Activated naive CD4-positive, alpha-beta T cell treated with anti-CD3 and anti-CD28 coated beads, Interleukin-2, amount 50 U/mL, for 16 hours (primary cell): Measurements from ENCODE around the gene WNT10A.
A peak's percentile ranks its signal among the peaks of the same experiment; 100 is the strongest.

Experiments used
- DNase-seq: peaks from one replicate; pipeline ENCODE4 v3.0.0-alpha.2; 2020

The WNT10A gene

DNA sequence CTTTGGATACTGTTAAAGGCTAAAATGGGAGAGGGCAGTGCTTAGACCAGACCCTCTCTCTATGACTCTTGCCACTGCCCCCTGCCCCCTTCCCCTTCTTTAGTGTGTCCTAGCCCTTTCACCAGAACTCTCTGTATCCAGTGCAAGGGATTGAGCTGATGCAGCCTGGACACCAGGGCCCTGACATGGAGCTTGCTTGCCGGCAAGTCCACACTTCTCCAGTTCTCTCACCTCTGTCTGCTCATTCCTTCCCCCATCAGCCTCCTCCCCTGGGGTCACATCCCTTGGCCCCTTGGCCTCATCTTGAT is 22.6 kb upstream of the WNT10A start:
- DNase-seq, result no peak

DNA sequence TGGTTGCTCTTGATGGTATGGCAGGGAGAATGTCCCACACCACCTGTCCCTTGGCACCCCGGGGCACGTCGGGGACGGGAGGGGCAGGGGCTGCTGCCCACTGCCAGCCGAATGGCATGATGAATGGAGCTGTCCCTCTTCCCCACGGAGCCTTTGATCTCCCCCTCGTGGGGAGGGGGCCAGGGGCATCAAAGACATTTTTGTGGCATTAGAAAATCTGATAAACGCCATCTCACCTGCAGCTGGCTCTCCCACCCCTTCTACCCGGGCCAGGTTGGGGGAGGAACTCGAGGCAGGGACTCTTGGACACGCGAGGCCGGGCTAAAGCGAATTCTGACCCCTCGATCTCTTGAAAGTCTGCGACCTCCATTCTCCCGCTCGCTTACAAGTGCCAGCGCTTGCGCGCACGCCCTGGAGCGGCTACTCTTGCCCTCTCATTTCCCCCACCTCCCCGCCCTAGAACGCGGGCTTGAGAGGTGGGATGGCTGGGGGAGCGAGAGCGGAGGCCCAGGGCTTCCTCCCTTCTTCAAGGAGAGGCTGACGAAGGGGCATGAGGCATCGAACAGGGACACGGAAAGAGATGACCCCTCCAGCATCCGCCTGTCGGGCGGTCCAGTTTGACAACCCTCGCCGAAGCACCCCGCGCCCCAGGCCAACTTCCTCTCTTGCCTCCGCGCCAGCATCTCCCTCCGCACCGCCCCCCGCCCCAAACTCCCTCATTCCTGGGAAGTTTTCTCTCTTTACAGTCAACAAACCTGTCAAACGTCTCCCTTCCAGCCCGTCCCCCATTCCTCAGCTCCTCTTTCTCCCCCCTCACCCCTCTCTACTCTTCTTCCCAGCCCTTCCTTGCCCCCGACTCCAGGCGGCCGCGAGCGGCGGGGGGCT is 21.7 kb upstream of the WNT10A start:
- no peak for DNase-seq

DNA sequence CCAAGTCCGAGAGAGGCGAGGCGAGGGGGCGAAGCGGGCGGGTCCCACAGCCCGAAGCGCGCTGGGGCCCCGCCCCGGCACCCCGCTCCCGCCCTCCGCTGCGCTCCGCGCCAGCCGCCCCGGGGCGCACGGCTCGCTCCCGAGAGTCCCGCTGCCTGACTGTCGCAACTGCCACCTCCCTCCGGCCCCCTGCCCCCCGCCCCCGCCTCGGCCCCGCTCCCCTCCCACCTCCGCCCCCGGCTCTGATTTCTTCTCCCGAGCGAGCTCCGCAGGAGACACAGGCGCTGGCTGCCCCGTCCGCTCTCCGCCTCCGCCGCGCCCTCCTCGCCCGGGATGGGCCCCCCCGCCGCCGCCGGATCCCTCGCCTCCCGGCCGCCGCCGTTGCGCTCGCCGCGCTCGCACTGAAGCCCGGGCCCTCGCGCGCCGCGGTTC is 21.1 kb upstream of the WNT10A start, which contains the start of gene WNT6:
WNT6 (plus strand) TSS at position 250 of the 432 bp plus-strand sequence. CDS start 233 bp downstream, outside the sequence.
- DNase-seq, result no peak

DNA sequence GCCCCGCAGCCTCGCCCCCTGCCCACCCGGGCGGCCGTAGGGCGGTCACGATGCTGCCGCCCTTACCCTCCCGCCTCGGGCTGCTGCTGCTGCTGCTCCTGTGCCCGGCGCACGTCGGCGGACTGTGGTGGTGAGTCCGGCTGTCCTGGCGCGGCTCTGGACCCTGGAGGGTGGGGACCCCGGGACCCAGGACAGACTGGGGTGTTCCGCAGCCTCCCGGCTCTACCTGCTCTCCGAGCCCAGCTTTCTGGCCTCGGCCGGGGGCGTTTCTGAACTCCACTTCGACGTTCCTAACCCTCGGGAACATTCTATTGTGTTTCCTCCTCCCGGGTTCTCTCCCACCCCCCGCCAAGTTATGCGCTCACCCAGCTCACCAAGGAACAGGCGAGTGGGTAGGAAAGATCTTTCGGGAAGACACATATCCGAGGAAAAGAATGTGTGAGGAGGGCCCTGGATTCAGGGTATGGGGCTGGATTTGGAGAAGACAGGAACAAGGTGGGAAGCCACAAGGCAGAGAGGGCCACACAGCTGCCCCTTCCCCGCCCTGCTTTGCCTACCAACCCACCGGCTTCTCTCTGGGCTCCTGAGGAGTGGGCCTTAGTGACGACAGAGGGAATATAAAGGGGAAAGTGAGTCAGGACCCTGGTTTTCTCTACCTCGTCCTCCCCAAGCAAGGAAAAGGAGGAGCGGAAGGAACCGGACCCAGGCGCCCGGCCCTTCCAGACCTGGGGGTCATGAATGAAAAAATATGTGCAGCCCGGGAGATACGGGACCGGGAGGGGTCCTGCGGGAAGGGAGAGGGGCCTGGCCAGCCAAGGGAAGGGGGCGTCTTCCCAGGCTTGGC is 20.4 kb upstream of the WNT10A start:
- DNase-seq, result no peak

DNA sequence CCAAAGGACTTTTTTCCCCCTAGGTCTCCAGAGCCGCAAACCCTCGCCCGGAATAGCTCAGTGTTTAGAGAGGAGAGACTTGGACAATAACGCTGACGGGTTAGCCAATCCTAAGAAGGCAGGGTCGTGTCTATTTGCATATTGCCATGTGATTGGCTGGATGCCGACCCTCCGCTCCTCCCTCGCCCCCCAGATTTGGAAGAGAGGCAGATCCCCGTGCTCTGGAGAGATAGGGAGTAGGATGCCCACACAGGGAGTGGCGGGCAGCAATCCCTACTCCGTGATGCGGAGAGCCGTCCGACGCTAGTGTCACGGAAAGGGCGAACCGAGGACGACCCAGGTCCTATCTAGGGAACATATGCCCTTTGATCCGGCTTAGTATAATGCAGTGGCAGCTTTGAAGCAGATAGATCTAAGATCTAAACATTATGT is 19.7 kb upstream of the WNT10A start:
- no peak for DNase-seq

DNA sequence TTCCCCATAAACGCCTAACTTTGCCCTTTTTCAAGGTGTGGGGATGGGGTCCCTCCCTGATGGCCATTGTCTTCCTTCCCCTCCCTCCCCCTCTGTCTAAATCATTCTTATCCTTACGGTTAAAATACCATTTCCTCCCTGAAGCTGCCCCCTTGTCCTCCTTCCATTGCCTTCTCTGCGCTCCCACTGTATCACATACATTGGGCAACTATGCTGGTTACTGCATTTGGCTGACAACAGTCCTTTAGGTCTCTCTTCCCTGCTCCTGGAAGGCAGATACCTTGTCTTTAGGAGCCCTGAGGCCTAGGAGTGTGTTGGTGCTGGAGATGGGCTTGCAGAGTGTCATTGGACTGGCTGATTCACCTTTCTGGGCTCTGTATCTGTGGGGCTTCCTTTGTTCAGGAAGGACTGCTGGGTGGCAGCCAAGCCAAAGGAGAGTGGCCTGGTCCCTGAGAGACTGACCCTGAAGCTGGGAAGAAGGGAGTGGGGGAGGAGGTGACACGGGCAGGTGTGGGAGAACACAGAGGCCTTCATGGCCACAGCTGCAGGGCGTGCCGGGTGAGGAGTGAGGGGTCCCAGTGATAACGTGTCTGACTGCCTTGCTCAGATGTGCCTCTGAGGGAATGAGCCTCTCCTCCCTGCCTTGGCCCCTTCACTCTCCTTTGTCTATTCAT is 18.9 kb upstream of the WNT10A start:
- no peak for DNase-seq

DNA sequence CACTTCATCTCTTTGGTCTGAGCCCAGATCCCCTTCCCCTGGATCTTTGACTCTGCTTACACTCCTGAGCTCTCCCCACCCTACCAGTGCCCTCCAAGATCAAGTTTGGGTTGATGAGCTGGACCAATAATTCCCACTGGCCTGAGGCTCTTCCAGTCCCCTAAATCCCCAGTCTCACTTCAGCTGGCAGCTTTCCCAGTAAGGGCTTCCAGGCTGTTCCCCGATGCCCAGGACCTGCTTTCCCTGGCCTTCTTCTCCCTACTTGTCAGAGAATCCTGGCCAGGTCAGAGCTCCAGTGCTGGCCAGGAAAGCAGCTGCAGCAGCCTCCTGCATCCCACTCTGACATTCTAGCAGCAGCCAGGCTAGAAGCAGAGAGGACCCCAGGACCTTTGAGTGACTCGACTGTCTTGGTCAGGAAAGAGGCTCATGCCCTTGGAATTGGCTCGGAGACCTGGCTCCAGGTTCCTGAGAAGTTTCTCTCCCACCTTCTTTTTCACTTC is 17.6 kb upstream of the WNT10A start:
- DNase-seq, result no peak

DNA sequence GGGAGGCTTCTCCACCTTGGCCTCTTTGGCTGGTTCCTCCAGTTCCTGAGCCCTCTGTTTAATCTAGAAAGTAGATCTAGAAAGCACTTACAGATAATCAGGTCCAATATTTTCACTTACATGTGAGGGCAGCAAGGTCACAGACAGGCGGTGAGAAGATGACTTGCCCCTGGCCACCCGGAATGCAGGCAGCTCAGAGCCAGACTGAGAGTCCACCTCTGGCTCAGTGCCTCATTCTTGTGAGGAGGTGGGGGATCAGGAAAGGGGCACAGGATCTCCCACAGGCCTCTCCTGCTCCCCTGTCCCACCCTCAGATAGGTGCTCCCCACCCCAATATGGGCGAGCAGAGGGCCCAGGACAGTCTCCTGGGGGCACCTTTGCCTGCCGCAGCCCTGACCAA is 15.3 kb upstream of the WNT10A start:
- DNase-seq, result no peak

DNA sequence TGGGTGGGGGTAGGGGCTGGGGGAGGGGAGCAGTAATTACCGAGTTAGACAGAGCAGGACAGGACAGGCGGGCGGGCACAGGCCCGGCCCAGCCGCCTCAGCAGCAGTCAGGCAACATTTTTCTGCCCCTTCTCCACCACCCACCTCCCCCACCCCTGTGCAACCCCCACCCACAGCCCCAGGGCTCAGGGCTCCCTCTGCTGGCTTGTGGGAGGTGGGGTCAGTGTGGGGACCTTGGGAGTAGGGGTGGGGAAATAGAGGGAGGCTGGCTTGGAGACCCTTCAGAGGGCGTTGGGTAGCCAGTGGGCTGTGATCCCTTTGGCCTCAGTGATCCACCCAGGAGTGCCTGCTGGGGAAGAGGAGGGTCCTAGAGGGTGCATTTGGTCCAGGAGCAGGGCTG is 14.7 kb upstream of the WNT10A start:
- no peak for DNase-seq

DNA sequence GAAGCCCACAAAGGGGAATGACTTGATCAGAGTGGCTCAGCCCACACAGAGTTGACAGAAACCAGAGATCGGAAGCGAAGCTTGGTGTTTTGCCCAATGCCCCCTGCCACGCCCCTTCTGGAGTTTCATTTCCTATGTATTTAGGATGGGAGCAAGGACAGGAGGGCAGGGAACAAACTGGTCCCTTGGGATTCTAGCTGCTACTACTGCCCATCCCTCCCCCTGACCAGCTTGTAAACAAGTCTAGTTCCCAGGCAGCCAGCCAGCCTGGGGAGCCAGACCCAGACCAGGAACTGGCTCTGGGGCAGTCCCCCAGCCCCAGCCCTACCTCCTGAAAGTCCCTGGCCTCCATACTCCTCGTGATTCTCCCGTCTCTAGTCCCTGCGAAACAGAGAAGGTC is 12.8 kb upstream of the WNT10A start:
- DNase-seq, result no peak

DNA sequence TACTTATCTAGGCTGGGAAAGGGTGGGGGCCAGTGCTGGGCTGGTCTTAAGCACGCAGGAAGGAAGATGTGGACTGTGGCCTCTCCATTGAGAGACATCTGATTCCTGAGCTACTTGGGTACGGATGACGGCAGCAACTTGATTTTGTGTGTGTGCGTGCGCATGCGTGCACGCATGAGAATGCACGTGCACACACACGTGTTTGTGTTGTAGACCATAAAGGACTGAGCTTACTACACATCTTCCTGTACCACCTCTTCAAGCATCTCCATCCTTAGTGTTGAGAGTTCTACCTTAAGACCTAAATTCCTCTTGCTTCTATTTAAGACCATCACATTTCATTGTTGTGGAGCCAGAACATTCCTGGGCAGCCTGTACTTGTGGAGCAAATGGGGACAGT is 11.6 kb upstream of the WNT10A start:
- DNase-seq, result no peak

DNA sequence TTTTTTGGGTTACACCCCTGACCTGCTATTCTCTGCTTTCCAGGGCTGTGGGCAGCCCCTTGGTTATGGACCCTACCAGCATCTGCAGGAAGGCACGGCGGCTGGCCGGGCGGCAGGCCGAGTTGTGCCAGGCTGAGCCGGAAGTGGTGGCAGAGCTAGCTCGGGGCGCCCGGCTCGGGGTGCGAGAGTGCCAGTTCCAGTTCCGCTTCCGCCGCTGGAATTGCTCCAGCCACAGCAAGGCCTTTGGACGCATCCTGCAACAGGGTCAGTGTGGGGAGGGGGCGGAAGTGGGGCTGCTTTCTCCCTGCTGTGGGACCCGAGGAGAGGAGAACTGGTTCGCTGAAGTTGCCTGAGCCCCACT is 9.7 kb upstream of the WNT10A start:
- no peak for DNase-seq

DNA sequence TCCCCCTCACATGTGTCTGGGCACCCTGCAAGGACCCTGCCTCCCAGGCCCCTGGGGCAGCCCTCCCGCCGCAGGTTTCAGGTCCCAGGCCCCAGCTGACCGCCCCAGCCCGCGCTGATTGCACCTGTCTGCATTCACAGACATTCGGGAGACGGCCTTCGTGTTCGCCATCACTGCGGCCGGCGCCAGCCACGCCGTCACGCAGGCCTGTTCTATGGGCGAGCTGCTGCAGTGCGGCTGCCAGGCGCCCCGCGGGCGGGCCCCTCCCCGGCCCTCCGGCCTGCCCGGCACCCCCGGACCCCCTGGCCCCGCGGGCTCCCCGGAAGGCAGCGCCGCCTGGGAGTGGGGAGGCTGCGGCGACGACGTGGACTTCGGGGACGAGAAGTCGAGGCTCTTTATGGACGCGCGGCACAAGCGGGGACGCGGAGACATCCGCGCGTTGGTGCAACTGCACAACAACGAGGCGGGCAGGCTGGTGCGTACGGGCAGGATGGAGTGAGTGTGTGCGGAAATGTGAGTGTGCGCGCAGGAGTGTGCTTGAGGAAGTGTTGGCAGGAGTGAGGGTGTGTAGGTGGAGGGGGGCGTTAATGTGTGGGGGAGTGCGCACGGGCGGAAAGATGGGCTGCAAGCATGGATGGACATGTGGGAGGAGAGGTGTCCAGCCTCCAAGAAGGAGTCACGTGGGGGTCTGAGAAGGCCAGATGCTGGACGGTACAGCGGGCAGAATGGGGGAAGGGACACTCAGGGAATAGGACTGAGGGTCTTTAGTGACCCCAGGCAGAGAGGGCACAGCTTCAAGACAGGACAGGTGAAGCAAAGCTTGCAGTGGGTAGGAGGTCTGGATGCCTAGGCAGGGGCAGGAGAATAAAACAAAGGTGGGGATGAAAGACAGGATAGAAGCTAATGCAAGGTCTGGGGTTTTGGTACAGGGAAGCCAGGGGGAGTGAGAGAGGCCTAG is 9.0 kb upstream of the WNT10A start:
- peak; percentile 42 for DNase-seq

DNA sequence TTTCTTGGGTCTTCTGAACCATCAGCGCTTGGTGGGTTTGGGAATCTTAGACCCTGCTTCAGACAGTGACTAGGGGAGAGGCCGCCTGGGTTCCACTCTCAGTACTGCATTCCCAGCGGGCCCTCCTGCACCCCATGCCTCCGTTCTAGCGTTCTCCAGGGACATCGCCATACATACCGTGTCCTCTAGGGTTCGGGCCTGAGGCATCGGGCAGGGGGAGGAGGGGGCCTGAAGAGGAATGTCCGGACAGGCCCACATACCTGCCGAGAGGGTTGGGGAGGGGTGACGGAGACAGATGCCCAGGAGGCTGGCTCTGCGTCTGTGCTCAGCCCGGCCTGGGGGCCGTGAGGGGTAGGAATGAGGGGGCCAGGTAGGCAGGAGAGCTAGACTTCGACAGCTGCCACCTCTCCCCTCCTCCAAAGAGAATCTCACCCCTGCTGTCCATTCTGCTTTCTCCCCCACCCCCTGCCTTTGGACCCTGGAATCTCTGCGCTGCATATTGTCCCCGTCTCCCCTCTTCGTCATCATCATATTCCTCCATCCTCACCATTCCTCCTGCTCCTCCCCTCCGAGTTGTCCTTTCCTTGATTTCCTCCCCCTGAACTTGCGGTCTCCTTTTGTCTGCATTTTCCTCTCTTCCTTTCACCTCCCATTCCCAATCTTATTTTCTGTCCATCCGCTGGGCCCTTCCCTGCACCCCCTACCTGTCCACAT is 7.8 kb upstream of the WNT10A start:
- DNase-seq, result no peak

DNA sequence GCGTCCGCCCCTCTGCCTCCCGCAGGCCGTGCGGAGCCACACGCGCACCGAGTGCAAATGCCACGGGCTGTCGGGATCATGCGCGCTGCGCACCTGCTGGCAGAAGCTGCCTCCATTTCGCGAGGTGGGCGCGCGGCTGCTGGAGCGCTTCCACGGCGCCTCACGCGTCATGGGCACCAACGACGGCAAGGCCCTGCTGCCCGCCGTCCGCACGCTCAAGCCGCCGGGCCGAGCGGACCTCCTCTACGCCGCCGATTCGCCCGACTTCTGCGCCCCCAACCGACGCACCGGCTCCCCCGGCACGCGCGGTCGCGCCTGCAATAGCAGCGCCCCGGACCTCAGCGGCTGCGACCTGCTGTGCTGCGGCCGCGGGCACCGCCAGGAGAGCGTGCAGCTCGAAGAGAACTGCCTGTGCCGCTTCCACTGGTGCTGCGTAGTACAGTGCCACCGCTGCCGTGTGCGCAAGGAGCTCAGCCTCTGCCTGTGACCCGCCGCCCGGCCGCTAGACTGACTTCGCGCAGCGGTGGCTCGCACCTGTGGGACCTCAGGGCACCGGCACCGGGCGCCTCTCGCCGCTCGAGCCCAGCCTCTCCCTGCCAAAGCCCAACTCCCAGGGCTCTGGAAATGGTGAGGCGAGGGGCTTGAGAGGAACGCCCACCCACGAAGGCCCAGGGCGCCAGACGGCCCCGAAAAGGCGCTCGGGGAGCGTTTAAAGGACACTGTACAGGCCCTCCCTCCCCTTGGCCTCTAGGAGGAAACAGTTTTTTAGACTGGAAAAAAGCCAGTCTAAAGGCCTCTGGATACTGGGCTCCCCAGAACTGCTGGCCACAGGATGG is 7.1 kb upstream of the WNT10A start:
- no peak for DNase-seq

DNA sequence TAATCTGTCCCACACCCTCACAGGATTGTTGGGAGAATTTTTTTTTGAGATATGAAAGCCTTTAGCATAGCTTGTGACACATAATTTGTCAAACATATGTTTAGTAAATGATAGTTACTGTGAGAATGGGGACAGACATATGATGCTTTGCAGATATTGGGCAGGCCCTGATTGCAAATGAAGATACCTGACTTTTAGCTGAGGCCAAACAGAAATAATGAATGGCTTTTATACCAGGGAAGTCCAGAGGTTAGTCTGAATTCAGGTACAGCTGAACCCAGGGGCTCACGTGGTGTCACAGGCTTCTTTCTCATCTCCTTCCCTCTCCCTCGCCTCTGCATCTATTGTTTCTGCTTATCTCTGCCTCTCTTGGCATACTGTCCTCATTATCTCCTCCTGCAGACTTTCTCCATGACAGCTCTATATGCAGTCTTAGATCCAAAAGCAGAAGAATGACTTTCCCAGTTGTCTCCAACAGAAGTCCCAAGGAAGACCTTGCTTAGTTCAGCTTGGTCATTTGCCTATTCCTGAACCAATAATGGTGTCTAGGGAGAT is 4.9 kb upstream of the WNT10A start:
- no peak for DNase-seq

DNA sequence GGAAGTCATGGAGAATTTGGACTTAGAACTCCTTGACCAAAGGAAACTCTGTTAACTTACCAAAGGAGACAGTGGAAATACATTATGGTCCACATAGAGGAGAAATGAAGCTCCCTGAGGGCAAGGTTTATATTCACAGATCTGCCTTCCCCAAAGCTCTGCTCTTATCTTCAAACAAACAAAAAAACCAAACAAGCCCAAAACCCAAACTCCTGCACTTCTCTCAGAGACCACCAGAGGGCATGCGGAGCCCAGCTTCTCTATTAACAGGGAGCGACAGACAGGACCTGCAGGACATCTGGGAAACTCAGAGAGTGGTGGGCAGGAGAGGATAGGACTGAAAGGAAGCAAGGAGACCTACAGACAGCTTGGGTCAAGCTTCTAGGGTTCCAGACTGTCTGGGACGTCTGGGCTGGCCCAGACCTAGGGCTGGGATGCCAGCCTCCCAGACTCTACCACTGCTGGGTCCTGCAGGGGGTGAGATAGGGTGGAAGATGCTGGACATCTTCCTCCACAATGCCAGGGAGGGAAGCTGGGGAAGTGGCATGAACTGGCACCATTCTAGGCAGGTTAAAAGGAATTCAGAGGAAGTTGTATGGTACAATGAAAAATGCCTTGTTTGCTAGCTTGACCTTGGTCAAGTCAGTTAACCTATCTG is 4.0 kb upstream of the WNT10A start:
- DNase-seq, result peak; percentile 70

DNA sequence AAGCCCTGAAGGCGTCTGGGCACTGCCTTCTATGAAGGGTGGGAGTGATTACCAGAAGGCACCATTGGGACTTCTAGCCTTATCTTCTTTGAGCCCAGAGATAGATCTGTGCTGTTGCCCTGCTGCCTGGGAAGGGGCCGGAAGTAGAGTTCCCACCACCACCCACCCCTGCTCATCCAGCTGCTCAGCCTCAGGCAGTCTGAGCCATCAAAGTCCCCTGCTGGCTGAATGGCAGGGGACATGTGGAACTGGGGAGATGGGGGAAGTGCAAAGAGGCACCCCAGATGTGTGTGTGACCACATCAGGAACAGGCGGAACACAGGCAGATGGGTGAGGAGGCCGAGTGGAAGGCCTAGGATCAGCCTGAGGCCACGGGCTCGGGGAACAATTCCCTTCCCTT is 3.3 kb upstream of the WNT10A start:
- no peak for DNase-seq

DNA sequence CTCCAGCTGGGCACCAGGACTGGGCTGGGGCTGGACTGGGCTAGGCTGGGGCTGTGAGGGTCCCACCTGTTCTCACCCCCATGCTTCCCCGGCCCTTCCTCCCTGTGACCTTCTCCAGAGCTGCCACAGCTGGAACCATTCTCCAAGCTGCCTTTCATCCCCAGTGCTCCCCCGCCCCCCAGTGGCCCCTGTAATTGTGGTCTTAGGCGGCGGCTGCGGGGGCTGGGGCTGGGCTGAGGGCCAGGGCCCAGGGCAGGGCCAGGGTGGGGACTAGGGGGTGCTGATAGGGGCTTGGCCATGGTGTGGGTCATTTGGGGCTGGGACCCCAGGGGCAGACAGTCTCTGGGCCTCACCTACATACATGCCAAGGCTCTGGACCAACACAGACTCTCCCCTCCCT is 2.8 kb upstream of the WNT10A start:
- no peak for DNase-seq

DNA sequence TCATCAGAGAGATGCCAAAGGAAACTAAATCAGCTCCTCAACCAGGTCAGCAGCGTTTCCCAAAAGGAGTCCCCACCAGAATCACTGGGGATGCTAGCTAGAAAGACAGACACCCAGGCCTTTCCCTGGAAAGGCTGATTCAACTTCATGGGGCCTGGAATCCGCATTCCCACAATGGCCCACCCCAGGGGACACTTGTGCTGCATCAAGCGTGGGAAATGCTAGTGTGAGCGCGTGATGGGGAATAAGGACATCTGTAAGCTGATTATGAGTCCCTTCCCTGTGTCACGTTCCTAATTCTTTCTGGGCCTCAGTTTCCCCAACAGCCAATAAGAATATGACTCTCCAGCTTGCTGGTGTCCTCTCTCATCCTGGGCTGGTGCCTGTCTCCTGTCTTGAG is 2.2 kb upstream of the WNT10A start:
- DNase-seq, result no peak
